Melanocyte of skin (primary cell): Measurements from ENCODE around the gene VPS29. TPM values are rescaled to one million over a fixed set of nuclear protein-coding genes. Genes with fewer than 3 reads are reported as not detected.

Source experiments
- small RNA-seq, 2 donors: library from RNA; depleted of rRNA; stranded (forward); fragments of <200 nt; gene quantifications; one replicate each; pipeline ENCODE3, GENCODE V24; 2012
- total RNA-seq, 2 donors: library from RNA; depleted of rRNA; stranded (reverse); fragments of >200 nt; gene quantifications; 2 replicates each; pipeline ENCODE4 v1.2.3, GENCODE V29; 2012

VPS29 gene
- 10 to 100 TPM; 54.4 to 86.6 TPM for total RNA-seq

GRCh38 chr12:110501752-110502738, at the start of gene VPS29, which contains the start of gene RAD9B:
Gene VPS29, minus strand, starts transcription at chr12:110502111. Its CDS starts 60 bp downstream, at chr12:110502051.
Gene RAD9B, plus strand, starts transcription at chr12:110502331. Its CDS starts 7 bp downstream, at chr12:110502338.

GRCh38 chr12:110468214-110469048, 33.5 kb downstream of the VPS29 start, which contains the start of the genes FAM216A and GPN3:
Gene FAM216A, plus strand, starts transcription at chr12:110468845. Its CDS starts 31 bp downstream, at chr12:110468876.
Gene GPN3, minus strand, starts transcription at chr12:110468257. Its CDS starts 54 bp downstream, at chr12:110468203.

GRCh38 chr12:110449799-110450497, 52.0 kb downstream of the VPS29 start, which contains the start of gene ARPC3:
Gene ARPC3, minus strand, starts transcription at chr12:110450337. Its CDS starts 77 bp downstream, at chr12:110450260.

Small RNAs within 50 kb of the gene (small RNA-seq; reads per million reads assigned to genes)
- gene RF00278: 0 reads per million in 2 donors

Other genes starting within 250 kb of the VPS29 start
- gene ATP2A2, start 220.9 kb downstream of the VPS29 start, total RNA-seq: 100 to 1,000 TPM; 110 to 189 TPM
- gene ANAPC7, start 98.4 kb downstream of the VPS29 start, total RNA-seq: 10 to 100 TPM; 35.4 to 51.0 TPM
- gene ARPC3, start 51.8 kb downstream of the VPS29 start, total RNA-seq: 100 to 1,000 TPM; 222 to 230 TPM
- gene GPN3, start 33.9 kb downstream of the VPS29 start, total RNA-seq: 10 to 100 TPM; 13.1 to 27.0 TPM
- 10 to 100 TPM in 1 of 2 donors, 1 to 10 TPM in 1; 8.3 to 10.7 TPM for gene FAM216A, start 33.3 kb downstream of the VPS29 start, total RNA-seq
- gene RAD9B, start 220 bp upstream of the VPS29 start, total RNA-seq: under 1 TPM; 0.34 to 1.00 TPM
- gene PPTC7, start 81.2 kb upstream of the VPS29 start, total RNA-seq: 10 to 100 TPM in 1 of 2 donors, 1 to 10 TPM in 1; 8.9 to 13.0 TPM
- 10 to 100 TPM; 20.6 to 55.1 TPM for gene TCTN1, start 112.0 kb upstream of the VPS29 start, total RNA-seq
- gene HVCN1, start 187.0 kb upstream of the VPS29 start, total RNA-seq: under 1 TPM; 0.34 to 0.67 TPM
- gene PPP1CC, start 240.8 kb upstream of the VPS29 start, total RNA-seq: 100 to 1,000 TPM in 1 of 2 donors, 10 to 100 TPM in 1; 64.7 to 104 TPM